ENCODE data around the gene FKBP9. TPM values are rescaled to one million over a fixed set of nuclear protein-coding genes. Genes with fewer than 3 reads are reported as not detected.
A peak's percentile ranks its signal among the peaks of the same experiment; 100 is the strongest.

The FKBP9 gene
- total RNA-seq, 1 donor from 2014 or later, result 113 TPM

- DNase-seq, result no peak
- Histone ChIP-seq H3K36me3 (no peaks in the 10 kb centered on the region), H3K4me3 (no peak overlapping the region), H3K27me3 (no peaks in the 10 kb centered on the region), H3K9me3 (no peaks in the 10 kb centered on the region), H3K27ac (no peak overlapping the region), H3K4me1 (peaks cover 14% of the 10 kb centered on the region)
- intact Hi-C loops (cut with DNase I), result no loop called here
- no peak for TF ChIP-seq CTCF (IDR thresholded peaks at IDR 0.05)
- no peak for ATAC-seq
Observed at GRCh38 chr7:33048257-33048656, 91.0 kb downstream of the FKBP9 start.

- Histone ChIP-seq H3K4me1 (peaks cover 14% of the 10 kb centered on the region), H3K27me3 (no peaks in the 10 kb centered on the region), H3K36me3 (no peaks in the 10 kb centered on the region), H3K9me3 (no peaks in the 10 kb centered on the region), H3K27ac (no peak overlapping the region), H3K4me3 (no peak overlapping the region)
- ATAC-seq, result no peak
- no peak for DNase-seq
- intact Hi-C loops (cut with DNase I), result no loop called here
- no peak for TF ChIP-seq CTCF (IDR thresholded peaks at IDR 0.05)
Observed at GRCh38 chr7:33048704-33049103, 91.5 kb downstream of the FKBP9 start.

GRCh38 chr7:33050535-33051318 lies 93.5 kb downstream of the FKBP9 start:
- DNase-seq, result no peak
- intact Hi-C loops (cut with DNase I), result no loop called here
- Histone ChIP-seq H3K9me3 (no peaks in the 10 kb centered on the region), H3K27ac (peak overlapping the region; percentile 34), H3K27me3 (no peaks in the 10 kb centered on the region), H3K4me3 (peak overlapping the region; percentile 18), H3K36me3 (no peaks in the 10 kb centered on the region), H3K4me1 (peaks cover 23% of the 10 kb centered on the region)
- peak; percentile 84 for ATAC-seq
- peak; percentile 68 for TF ChIP-seq CTCF (IDR thresholded peaks at IDR 0.05)

- H3K27ac ChIP-seq, result no peak overlapping the region
- H3K4me1 ChIP-seq, result peaks cover 23% of the 10 kb centered on the region
- TF ChIP-seq CTCF (IDR thresholded peaks at IDR 0.05), result no peak
- H3K27me3 ChIP-seq, result no peaks in the 10 kb centered on the region
- DNase-seq (no peak), ATAC-seq (no peak)
- intact Hi-C loops (cut with DNase I), result no loop called here
- H3K36me3 ChIP-seq, result no peaks in the 10 kb centered on the region
- H3K9me3 ChIP-seq, result no peaks in the 10 kb centered on the region
- no peak overlapping the region for H3K4me3 ChIP-seq
Observed at GRCh38 chr7:33053721-33054120, 96.5 kb downstream of the FKBP9 start.

- H3K27ac ChIP-seq, result no peak overlapping the region
Observed at GRCh38 chr7:33054261-33054964, 97.2 kb downstream of the FKBP9 start.

More at GRCh38 chr7:33054261-33054964, 97.2 kb downstream of the FKBP9 start:
- no peak for TF ChIP-seq CTCF (IDR thresholded peaks at IDR 0.05)
- intact Hi-C loops (cut with DNase I), result no loop called here
- Histone ChIP-seq H3K4me1 (peaks cover 23% of the 10 kb centered on the region), H3K36me3 (no peaks in the 10 kb centered on the region), H3K4me3 (no peak overlapping the region), H3K27me3 (no peaks in the 10 kb centered on the region), H3K9me3 (no peaks in the 10 kb centered on the region)
- DNase-seq, result no peak
- no peak for ATAC-seq
